ENCODE results near the gene KCNK2.

Gene KCNK2

GRCh38 chr1:215095524-215095923 is 13.0 kb downstream of the KCNK2 start:
- DNase-seq, result no peak

- DNase-seq, result no peak
Observed at GRCh38 chr1:215101511-215101910, 19.0 kb downstream of the KCNK2 start.

- DNase-seq, result no peak
Observed at GRCh38 chr1:215104283-215104682, 21.7 kb downstream of the KCNK2 start.

GRCh38 chr1:215106067-215106466 is 23.5 kb downstream of the KCNK2 start:
- DNase-seq, result no peak

DNA sequence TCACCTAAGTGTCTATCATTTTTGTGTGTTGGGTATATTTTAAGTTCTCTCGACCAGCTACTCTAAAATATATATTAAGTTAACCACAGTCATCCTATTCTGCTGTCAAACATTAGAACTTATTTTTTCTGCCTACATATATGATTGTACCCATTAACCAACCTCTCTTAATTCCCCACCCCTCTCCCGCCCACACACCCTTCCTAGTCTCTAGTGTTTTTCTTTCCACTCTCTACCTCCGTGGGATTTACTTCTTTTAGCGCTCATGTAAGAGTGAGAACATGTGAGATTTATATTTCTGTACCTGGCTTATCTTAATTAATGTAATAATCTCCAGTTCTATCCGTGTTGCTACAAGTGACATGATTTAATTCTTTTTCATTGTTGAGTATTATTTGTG is 26.6 kb downstream of the KCNK2 start:
- DNase-seq, result no peak

- no peak for DNase-seq
Observed at GRCh38 chr1:215111916-215112315, 29.4 kb downstream of the KCNK2 start.

GRCh38 chr1:215113776-215114153 is 31.2 kb downstream of the KCNK2 start:
- DNase-seq, result no peak

DNA sequence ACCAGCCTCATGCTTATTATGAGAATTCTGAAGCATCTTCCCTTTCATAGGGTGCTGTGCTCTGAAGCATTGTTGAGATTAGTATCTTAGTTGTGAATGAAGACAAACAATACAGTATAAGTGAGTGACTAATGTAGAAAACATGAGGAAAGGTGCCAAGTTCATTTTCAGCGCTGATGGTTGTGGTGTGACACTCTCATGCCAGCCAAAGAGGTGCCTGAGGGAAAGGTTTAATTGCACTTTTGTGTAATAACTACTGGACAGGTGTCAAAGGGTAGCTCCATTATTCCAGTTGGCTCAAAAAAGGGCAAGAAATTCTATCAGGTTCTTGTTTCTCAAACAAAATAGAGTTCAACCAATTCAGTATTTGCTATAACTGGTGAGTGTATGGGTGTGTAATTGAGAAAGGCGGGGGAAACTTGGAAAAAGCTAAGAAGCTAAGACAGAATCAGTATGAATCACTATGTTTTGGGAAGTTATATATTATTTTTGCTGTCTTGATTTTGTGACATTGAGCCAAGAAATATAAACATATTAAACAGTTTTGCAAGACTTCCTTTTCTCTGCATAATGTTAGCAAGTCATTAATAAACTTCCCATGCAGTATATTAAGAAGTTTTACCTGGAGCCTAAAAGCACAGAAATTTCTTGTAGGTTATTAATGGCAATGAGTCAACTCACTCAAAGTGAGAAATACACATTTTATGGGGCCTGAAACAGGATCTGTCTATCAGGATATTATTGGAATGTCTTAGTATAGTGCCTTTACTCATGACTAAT is 31.8 kb downstream of the KCNK2 start:
- no peak for DNase-seq

DNA sequence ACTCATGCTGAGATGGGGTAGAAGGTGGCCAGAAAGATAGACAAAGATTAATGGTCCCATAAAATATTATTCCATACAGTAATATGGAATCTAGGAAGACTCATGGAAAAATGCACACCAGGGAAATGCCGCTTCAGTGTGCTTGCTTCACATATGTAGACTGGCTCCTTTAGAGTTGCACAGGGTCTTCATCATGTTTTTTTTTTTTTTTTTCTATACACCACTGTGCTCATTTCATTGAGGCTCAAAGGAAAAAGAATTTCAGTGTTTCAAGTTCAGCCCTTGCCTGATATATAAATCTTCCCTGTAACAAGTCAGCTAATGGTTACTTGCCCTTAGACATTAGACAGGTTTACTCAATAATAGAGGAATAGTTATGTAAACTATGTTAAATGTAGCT is 33.2 kb downstream of the KCNK2 start:
- DNase-seq, result no peak

GRCh38 chr1:215118081-215118480 is 35.5 kb downstream of the KCNK2 start:
- no peak for DNase-seq

DNA sequence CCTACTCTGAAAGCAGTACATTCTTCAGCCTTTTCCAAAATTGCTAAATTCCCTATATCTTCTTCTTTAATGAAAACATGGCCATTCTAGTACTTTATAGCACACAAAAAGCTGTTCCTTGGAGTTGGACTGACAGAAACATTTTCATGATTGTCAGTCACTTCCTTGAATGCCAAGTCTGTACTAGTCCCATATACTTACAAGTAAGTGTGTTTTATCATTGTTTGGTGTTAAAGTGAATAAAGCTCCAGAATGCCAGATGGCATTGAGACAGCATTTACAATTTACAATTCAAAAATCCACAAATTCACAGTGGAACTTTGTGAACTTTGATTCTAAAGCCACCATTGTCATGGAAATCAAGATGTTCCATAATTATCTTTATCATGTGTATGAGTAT is 36.5 kb downstream of the KCNK2 start:
- DNase-seq, result no peak

- DNase-seq, result no peak
Observed at GRCh38 chr1:215119719-215120365, 37.3 kb downstream of the KCNK2 start.

- no peak for DNase-seq
Observed at GRCh38 chr1:215128504-215128903, 46.0 kb downstream of the KCNK2 start.

DNA sequence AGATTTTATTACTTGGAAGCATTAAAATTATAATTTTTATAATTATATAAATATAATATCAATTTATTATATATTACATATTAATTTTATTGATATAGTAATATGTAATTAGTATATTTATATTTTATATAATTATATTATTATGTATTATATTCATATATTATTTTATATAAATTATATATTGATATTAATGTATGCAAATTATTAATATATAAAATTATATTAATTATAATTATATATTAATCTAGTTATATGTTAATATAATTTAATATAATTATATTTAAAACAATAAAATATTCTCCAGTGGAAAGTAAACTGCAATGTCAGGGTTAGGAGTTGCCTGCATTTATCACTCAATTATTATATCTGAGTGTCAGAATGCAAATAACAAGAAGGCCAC is 48.8 kb downstream of the KCNK2 start:
- DNase-seq, result no peak

GRCh38 chr1:215132156-215132555 is 49.6 kb downstream of the KCNK2 start:
- DNase-seq, result no peak

DNA sequence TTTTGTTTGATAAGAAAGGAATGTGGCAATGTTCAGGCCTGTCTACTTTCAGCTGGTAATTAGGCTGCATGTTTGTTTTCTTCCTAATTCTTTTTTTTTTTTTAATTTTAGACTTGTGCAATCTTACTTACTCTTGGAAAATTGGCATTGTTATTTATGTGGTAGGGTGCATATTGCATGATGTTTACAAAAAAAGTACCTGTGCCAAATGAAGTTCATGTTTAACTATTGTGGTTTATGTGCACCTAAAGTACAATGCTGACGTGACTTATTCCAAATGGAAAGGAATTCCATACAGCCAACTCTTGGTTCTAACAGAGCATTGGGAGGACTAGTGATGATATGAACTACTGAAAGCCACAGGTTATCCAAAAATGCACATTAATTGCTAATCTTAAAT is 51.0 kb downstream of the KCNK2 start:
- DNase-seq, result no peak

DNA sequence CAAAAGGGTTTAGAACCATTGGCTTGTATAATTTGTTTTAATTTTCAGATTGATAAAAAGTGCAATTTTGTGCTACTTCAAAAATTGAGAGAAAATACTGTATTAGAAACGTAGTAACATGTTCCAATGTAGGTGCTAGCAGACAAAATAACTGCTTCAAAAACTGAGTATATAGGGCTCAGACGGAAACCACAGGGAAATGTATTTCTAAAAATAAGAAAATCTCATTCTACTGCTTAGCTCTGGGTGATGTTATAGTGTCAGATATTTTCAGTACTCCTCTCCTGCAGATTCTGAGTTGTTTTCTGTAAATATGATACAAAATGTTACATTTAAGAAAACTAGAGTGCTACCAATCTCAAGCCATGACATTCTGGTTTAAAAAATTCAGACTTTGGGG is 55.4 kb downstream of the KCNK2 start:
- no peak for DNase-seq

DNA sequence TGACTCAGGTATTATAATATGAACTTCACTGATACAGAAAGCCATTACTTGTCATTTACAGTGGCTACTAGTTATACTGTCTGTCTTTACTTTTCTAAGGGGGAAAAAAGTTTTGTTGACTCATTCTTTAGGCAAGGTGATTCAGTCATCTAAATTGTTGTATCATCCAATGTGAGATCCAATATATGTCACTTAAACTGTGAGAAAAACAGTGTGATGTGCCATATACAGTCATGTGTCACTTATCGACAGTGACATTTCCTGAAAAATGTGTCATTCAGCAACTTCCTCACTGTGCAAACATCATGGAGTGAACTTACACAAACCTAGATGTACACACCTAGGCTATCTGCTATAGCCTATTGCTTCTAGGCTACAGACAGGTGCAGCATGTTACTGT is 57.6 kb downstream of the KCNK2 start:
- no peak for DNase-seq

- DNase-seq, result no peak
Observed at GRCh38 chr1:215141460-215141859, 58.9 kb downstream of the KCNK2 start.

DNA sequence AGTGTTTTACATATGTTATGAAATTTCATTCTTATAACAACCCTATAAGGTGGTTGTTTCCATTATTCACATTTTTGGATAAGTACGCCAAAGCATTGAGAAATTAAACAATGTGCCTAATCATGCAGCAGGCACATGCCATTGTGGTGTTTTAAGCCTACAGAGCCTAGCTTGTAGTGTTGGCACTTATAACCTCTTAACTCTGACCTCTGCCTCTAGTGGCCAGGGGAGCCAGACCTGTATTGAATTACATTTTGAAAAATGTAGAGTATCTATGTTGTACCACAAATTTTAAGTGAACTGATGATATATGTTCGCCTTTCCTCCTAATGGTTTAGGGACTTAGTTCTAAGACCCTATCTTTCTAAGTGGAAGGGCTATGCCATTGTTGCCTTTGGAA is 61.0 kb downstream of the KCNK2 start:
- no peak for DNase-seq

DNA sequence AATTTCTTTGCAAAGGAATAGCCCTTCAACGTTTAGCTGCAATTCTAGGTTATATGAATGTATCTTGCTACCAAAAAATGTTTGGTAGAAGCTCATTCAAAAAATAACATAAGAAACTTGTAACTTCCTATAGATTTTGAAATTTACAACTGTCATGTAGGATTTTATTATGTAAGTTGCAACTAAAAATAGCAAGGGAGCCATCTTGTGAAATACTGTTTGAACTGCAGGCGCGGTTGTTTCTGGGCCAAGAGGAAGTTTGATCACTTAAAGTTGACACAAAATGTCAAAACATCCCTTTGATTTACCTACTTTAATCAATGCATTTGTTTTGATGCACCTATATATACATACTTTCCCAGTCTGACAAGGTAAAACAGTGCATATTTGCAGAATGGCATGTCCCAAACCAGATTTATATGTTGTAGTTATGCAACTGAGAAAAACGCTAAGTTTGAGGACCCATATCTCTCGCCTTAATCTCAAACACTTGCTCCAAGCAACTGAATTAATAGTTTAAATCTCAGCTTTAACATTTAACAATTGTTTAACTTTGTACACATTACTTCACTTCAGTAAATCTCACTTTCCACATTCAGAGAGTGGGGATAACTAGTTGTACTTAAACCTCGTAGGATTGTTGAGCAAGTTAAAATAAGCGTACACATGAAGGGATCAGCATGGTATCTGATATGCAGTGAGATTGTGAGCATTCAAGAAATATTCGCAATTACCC is 63.9 kb downstream of the KCNK2 start:
- no peak for DNase-seq

DNA sequence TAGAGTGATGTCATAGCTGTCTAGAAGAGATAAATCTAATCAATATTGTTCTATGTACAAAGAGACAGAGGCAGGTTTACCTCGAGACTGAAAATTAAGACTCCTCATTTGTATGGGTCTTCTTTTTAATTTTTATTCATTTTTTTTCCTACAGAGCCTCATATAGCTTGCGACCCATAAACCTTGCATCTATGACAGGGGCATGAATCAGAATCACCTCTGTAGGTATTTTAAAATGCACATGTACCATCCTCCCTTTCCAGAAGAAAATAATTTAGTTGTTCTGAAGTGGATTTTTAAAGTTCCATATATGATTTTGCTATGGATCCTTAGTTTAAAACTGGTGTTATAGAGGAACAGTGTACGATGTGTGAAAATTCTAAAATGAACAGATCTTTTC is 64.5 kb downstream of the KCNK2 start:
- no peak for DNase-seq

- no peak for DNase-seq
Observed at GRCh38 chr1:215151841-215152549, 69.5 kb downstream of the KCNK2 start.

DNA sequence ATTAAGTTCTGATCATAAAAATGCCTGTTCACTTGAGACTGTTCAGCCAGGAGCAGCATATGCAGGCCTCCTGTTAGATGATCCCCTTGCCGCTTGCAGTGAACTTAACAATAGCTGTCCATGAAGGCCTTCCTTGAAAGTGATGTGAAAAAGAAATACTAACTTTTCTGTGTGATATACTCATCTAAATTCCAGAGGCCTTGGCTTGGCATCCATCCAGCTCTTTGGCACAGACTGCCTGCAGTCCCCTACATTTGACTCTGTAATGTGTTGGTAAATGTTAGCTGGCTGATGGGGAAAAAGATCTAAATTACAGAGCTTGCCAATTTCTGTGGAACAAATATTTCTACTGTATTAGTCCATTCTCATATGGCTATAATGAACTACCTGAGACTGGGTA is 73.7 kb downstream of the KCNK2 start:
- DNase-seq, result no peak
